ENCODE data around the gene SPSB1.

GRCh38 chr1:9280015-9280860 lies 12.5 kb upstream of the SPSB1 start:
- TF ChIP-seq, protein P1, sequence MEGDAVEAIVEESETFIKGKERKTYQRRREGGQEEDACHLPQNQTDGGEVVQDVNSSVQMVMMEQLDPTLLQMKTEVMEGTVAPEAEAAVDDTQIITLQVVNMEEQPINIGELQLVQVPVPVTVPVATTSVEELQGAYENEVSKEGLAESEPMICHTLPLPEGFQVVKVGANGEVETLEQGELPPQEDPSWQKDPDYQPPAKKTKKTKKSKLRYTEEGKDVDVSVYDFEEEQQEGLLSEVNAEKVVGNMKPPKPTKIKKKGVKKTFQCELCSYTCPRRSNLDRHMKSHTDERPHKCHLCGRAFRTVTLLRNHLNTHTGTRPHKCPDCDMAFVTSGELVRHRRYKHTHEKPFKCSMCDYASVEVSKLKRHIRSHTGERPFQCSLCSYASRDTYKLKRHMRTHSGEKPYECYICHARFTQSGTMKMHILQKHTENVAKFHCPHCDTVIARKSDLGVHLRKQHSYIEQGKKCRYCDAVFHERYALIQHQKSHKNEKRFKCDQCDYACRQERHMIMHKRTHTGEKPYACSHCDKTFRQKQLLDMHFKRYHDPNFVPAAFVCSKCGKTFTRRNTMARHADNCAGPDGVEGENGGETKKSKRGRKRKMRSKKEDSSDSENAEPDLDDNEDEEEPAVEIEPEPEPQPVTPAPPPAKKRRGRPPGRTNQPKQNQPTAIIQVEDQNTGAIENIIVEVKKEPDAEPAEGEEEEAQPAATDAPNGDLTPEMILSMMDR (IDR thresholded peaks at IDR 0.05; ENCODE audit: low read length), result no peak
- no peak for TF ChIP-seq EZH2 (optimal IDR thresholded peaks at IDR 0.05; ENCODE audit: low read depth, low read length)
